ENCODE measurements around the gene GPC5. TPM values are rescaled to one million over a fixed set of nuclear protein-coding genes. Genes with fewer than 3 reads are reported as not detected.

The GPC5 gene
- total RNA-seq, 1 experiment from 2014 or later = 0.15 TPM

DNA sequence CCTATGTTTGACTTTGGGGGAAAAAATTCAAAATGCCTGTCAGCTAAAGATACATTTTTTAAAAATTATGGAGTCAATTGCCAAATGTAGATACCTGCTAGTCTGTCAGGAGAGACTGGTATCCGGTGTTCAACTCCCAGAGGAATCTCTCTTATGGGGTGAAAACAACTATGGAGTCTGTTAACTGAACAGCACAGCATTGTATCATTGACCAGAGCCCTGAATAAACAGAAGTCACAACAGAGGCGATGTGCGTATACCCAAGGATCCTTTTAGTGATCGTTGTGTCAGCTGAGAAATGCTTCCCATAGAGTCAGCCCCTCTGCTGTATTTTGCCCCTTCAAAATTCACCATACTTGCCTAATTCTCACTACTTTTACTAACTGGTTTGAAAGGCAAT lies 257.3 kb downstream of the GPC5 start:
- Histone ChIP-seq H3K9ac (ENCODE audit: extremely low read depth, insufficient read length, low read length) (no peak overlapping the region), H4K8ac (replicated peaks; ENCODE audit: insufficient read length, low read depth, low read length) (no peak overlapping the region), H2BK15ac (ENCODE audit: low read depth, low read length) (no peak overlapping the region), H3K4me2 (ENCODE audit: insufficient read depth, insufficient read length, low read length) (no peak overlapping the region), H3K27me3 (ENCODE audit: insufficient read depth, low read length) (no peaks in the 10 kb centered on the region), H3K14ac (ENCODE audit: insufficient read depth, low read length) (no peak overlapping the region), H3K23me2 (ENCODE audit: insufficient read length, low read depth, low read length, poor library complexity, severe bottlenecking) (no peaks in the 10 kb centered on the region), H2AK5ac (ENCODE audit: insufficient read length, low read length) (no peak overlapping the region), H3K4me1 (ENCODE audit: insufficient read depth, low read length) (no peaks in the 10 kb centered on the region), H4K91ac (ENCODE audit: insufficient read length, low read depth, low read length) (no peak overlapping the region), H3K27ac (ENCODE audit: insufficient read length, low read depth, low read length) (no peak overlapping the region), H3K79me1 (ENCODE audit: insufficient read depth, low read depth, low read length, poor library complexity, severe bottlenecking) (no peaks in the 10 kb centered on the region), H4K5ac (ENCODE audit: insufficient read length, low read depth, low read length) (no peak overlapping the region), H3K56ac (ENCODE audit: insufficient read length, low read depth, low read length) (no peak overlapping the region), H2AFZ (ENCODE audit: low read length) (no peak overlapping the region), H4K20me1 (ENCODE audit: control insufficient read depth, insufficient read depth, insufficient read length) (no peaks in the 10 kb centered on the region), H2BK20ac (ENCODE audit: low read depth, low read length, poor library complexity, severe bottlenecking) (no peak overlapping the region), H3K23ac (ENCODE audit: insufficient read length, low read depth, low read length) (no peak overlapping the region), H3K9me3 (ENCODE audit: control insufficient read depth, low read depth, low read length) (no peaks in the 10 kb centered on the region), H3K18ac (ENCODE audit: insufficient read length, low read depth, low read length) (no peak overlapping the region), H3K4ac (ENCODE audit: low read depth, low read length) (no peak overlapping the region), H2BK5ac (ENCODE audit: insufficient read length, low read length) (no peak overlapping the region), H3K79me2 (ENCODE audit: insufficient read depth, low read length) (no peaks in the 10 kb centered on the region), H2BK12ac (ENCODE audit: insufficient read length, low read depth, low read length) (no peak overlapping the region), H3T11ph (ENCODE audit: low read length) (no peak overlapping the region), H2BK120ac (ENCODE audit: low read depth, low read length, poor library complexity, severe bottlenecking) (no peak overlapping the region)
- Mint-ChIP-seq H3K4me3 (no peak overlapping the region), H3K9me3 (no peaks in the 10 kb centered on the region), H3K27me3 (ENCODE audit: low read depth) (no peaks in the 10 kb centered on the region), H3K27ac (no peak overlapping the region), H3K36me3 (ENCODE audit: insufficient read depth in 1 of 3, low read depth in 3 of 3) (no peaks in the 10 kb centered on the region; a peak in 1 of 7 replicates), H3K4me1 (peaks cover 17 to 18% of the 10 kb centered on the region in 2 experiments)
- WGBS (ENCODE audit: extremely low coverage, insufficient read length, low lambda C conversion rate) = no CpG with 5 or more reads among the region's 4 CpGs
- DNase-seq = no peak
- TF ChIP-seq, protein P1, sequence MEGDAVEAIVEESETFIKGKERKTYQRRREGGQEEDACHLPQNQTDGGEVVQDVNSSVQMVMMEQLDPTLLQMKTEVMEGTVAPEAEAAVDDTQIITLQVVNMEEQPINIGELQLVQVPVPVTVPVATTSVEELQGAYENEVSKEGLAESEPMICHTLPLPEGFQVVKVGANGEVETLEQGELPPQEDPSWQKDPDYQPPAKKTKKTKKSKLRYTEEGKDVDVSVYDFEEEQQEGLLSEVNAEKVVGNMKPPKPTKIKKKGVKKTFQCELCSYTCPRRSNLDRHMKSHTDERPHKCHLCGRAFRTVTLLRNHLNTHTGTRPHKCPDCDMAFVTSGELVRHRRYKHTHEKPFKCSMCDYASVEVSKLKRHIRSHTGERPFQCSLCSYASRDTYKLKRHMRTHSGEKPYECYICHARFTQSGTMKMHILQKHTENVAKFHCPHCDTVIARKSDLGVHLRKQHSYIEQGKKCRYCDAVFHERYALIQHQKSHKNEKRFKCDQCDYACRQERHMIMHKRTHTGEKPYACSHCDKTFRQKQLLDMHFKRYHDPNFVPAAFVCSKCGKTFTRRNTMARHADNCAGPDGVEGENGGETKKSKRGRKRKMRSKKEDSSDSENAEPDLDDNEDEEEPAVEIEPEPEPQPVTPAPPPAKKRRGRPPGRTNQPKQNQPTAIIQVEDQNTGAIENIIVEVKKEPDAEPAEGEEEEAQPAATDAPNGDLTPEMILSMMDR (conservative IDR thresholded peaks at IDR 0.05) = no peak

All from H9 (cell line).